ENCODE data around the gene IRF1. TPM values are rescaled to one million over a fixed set of nuclear protein-coding genes. Genes with fewer than 3 reads are reported as not detected.

IRF1 gene
- total and polyA plus RNA-seq, 2 of the 4 experiments (the other 2 are of a cell fraction), result 11.1 to 18.9 TPM

- Histone ChIP-seq H3K9ac (ENCODE audit: low read depth, low read length) (no peak overlapping the region), H3K56ac (ENCODE audit: extremely low read depth, insufficient read depth, low read length) (no peak overlapping the region), H2AFZ (replicated peaks; ENCODE audit: low read length, poor library complexity) (no peak overlapping the region), H4K91ac (ENCODE audit: insufficient read depth, low read depth, low read length) (no peak overlapping the region), H4K8ac (ENCODE audit: low read depth in 2 of 2, low read length in 2 of 2) (no peak overlapping the region), H3K36me3 (ENCODE audit: control insufficient read depth, insufficient read depth, low read length) (no peaks in the 10 kb centered on the region), H4K20me1 (ENCODE audit: insufficient read depth, low read length) (no peaks in the 10 kb centered on the region), H3K4ac (ENCODE audit: low read depth, low read length) (peak overlapping the region; percentile 28), H2BK20ac (ENCODE audit: low read depth, low read length) (peak overlapping the region; percentile 2; the same call in 1 of the 2 replicates), H3K4me1 (ENCODE audit: control insufficient read depth, insufficient read depth, low read length) (peaks cover 28% of the 10 kb centered on the region), H3K23ac (ENCODE audit: low read depth, low read length) (no peak overlapping the region), H3K4me2 (ENCODE audit: low read depth, low read length) (no peak overlapping the region), H3K9me1 (ENCODE audit: insufficient read depth, low read length) (peaks cover 36% of the 10 kb centered on the region), H3K14ac (replicated peaks; ENCODE audit: low read depth, low read length) (0 out of 2 replicates have a peak overlapping the region, but pooled peaks have one; percentile 32), H2AK9ac (replicated peaks; ENCODE audit: low read depth, low read length, poor library complexity) (peak overlapping the region; percentile 43), H3K9me3 (ENCODE audit: control insufficient read depth, insufficient read depth, low read length) (no peaks in the 10 kb centered on the region), H2BK15ac (ENCODE audit: low read depth, low read length) (0 out of 3 replicates have a peak overlapping the region, but pooled peaks have one; percentile 33), H3K18ac (ENCODE audit: low read depth, low read length) (no peak overlapping the region), H3K79me1 (ENCODE audit: low read depth in 1 of 2, low read length in 2 of 2) (peaks cover 0 to 6% of the 10 kb centered on the region in 2 experiments; a peak in 1 of 4 replicates), H3K27me3 (ENCODE audit: control insufficient read depth, insufficient read depth, low read length) (no peaks in the 10 kb centered on the region), H2BK120ac (ENCODE audit: low read depth, low read length) (peak overlapping the region; percentile 69; the same call in 1 of the 2 replicates), H4K5ac (ENCODE audit: low read depth, low read length) (no peak overlapping the region), H2AK5ac (ENCODE audit: low read depth, low read length) (peak overlapping the region; percentile 36; the same call in 1 of the 2 replicates), H3K27ac (ENCODE audit: insufficient read depth, low read length) (no peak overlapping the region), H2BK5ac (ENCODE audit: low read depth, low read length, poor library complexity, severe bottlenecking) (no peak overlapping the region), H3K4me3 (ENCODE audit: insufficient read depth, low read depth, low read length) (no peak overlapping the region)
- WGBS, 2 experiments (ENCODE audit: extremely low coverage in 2 of 2, insufficient read length in 1 of 2), result 67% methylated on average over 6 of the region's 18 CpGs; no CpG with 5 or more reads in 1 of the 2 experiments
- in situ Hi-C loops (cut with MboI; ENCODE audit: low sequenced_read_pairs), result no loop called here
- CTCF ChIA-PET, result interaction anchor here (0.6 to 1.2 kb wide), 3 partner anchors 9 to 34 kb away, joined by 3 to 4 read pairs (median 3); no protein-coding TSS in a partner anchor
- no peak for ATAC-seq (ENCODE audit: low read depth)
- POLR2A ChIA-PET (ENCODE audit: unreplicated experiment), result interaction anchor here (0.6 kb wide), 1 partner anchor 41 kb away, joined by 3 read pairs; no protein-coding TSS in a partner anchor
- dilution Hi-C loops (cut with HindIII; ENCODE audit: low sequenced_read_pairs, unreplicated experiment), result no loop called here
- intact Hi-C loops (cut with micrococcal nuclease), result no loop called here
- peak; percentile 17 for DNase-seq
- no TSS peak for BruUV-seq (replicated peaks)
- TF ChIP-seq SMC3 (IDR thresholded peaks at IDR 0.05; ENCODE audit: low read depth, low read length) (no peak), MXI1 (IDR thresholded peaks at IDR 0.05; ENCODE audit: borderline replicate concordance, low read depth, low read length) (no peak), RCOR1 (IDR thresholded peaks at IDR 0.05; ENCODE audit: insufficient replicate concordance, low read length) (no peak), MAFK (IDR thresholded peaks at IDR 0.05; ENCODE audit: low read depth, low read length) (no peak), BHLHE40 (IDR thresholded peaks at IDR 0.05; ENCODE audit: low read depth, low read length) (no peak), RAD21 (IDR thresholded peaks at IDR 0.05; ENCODE audit: low read length) (no peak), NFE2L2 (IDR thresholded peaks at IDR 0.05; ENCODE audit: low read depth, low read length) (no peak), MAZ (IDR thresholded peaks at IDR 0.05; ENCODE audit: borderline replicate concordance, low read depth, low read length) (no peak), ELK1 (IDR thresholded peaks at IDR 0.05; ENCODE audit: borderline replicate concordance, low read depth, low read length) (no peak), RFX5 (IDR thresholded peaks at IDR 0.05; ENCODE audit: low read depth, low read length) (no peak), CTCF (conservative IDR thresholded peaks at IDR 0.05; ENCODE audit: low read depth, low read length) (no peak), CHD1 (IDR thresholded peaks at IDR 0.05; ENCODE audit: low read depth, low read length) (no peak)
- TF ChIP-seq, protein P1, sequence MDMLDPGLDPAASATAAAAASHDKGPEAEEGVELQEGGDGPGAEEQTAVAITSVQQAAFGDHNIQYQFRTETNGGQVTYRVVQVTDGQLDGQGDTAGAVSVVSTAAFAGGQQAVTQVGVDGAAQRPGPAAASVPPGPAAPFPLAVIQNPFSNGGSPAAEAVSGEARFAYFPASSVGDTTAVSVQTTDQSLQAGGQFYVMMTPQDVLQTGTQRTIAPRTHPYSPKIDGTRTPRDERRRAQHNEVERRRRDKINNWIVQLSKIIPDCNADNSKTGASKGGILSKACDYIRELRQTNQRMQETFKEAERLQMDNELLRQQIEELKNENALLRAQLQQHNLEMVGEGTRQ (IDR thresholded peaks at IDR 0.05; ENCODE audit: low read depth, low read length), result no peak
Observed at GRCh38 chr5:132466433-132467286, 23.9 kb downstream of the IRF1 start.
